22Rv1 (cell line): Measurements from ENCODE around the gene OR51E1.

Experiments used
- ZFX ChIP-seq: fragments of 450-650 bp; IDR thresholded peaks from 2 replicates; pipeline ENCODE4 v1.6.1; 2017; ENCODE audit warnings: antibody characterized with exemption, borderline replicate concordance
- TF ChIP-seq, protein P1 (sequence below): fragments of 450-650 bp; IDR thresholded peaks from 2 replicates; pipeline ENCODE4 v1.5.1; 2017; ENCODE audit warnings: mild to moderate bottlenecking

DNA sequence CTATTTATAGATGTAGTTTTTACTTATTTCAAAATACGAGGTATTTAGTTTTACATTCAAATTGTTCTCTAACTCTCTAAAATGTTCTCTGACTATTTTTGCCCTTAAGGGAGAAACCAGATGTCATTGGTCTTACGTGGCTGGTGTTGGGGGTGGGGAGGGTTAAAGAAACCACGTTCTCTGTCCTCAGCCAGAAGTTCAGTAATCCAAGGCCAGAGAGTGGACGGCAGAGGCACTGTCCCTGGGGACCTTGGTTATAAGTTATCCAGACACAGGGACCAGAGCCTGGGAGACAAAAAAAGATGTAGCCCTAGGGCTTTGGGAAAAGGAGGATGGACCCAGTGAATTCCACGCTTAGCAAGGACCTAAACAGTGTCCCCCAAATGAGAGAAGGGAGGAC is 706 bp upstream of the OR51E1 start:
- TF ChIP-seq, protein P1, sequence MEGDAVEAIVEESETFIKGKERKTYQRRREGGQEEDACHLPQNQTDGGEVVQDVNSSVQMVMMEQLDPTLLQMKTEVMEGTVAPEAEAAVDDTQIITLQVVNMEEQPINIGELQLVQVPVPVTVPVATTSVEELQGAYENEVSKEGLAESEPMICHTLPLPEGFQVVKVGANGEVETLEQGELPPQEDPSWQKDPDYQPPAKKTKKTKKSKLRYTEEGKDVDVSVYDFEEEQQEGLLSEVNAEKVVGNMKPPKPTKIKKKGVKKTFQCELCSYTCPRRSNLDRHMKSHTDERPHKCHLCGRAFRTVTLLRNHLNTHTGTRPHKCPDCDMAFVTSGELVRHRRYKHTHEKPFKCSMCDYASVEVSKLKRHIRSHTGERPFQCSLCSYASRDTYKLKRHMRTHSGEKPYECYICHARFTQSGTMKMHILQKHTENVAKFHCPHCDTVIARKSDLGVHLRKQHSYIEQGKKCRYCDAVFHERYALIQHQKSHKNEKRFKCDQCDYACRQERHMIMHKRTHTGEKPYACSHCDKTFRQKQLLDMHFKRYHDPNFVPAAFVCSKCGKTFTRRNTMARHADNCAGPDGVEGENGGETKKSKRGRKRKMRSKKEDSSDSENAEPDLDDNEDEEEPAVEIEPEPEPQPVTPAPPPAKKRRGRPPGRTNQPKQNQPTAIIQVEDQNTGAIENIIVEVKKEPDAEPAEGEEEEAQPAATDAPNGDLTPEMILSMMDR, result no peak
- no peak for TF ChIP-seq ZFX
